Hematopoietic multipotent progenitor cell treated with erythropoietin and hydrocortisone succinate and interleukin-3 and kit ligand, for 15 days (in vitro differentiated cells): ENCODE results near the gene ATG14.
A peak's percentile ranks its signal among the peaks of the same experiment; 100 is the strongest.

Experiments
- DNase-seq: peaks from one replicate; pipeline ENCODE4 v3.0.0-alpha.2; 2015; ENCODE audit warnings: low spot score

The ATG14 gene

DNA sequence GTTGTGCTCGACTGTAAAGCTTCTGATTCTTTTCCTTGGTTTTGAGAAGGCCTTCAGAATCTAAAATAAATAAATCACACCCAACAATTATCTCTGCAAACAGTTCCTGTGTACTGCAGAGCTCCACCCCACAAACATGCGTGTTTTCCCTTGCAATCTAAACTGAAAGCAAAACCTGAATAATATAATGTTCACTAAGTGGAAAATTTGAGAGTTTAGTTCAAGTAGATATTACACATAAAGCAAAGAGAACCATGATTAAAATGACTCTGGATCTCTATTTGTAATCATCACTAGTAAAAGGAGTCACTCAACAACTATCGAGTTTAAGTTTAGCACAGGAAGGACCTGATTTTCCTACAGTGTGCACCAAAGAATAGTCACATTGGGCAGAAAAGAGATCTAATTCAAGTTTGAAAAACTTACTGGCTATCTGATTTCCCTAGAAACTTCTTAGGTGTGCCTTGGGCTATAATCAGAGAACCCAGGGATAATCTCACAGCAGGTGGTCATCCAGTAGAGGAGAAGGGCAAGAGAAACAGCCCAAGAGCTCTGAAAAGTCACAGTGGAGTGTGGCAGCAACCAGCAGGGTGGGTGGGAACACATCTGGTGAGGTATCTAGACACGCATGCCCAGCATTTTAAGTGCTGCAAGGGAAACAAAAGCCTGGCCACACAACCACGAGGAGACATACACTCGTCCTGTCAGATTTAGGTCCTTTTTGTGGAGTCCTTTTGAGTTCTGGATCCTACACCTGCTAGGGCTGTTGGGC lies 25.4 kb downstream of the ATG14 start:
- DNase-seq = peak; percentile 86

DNA sequence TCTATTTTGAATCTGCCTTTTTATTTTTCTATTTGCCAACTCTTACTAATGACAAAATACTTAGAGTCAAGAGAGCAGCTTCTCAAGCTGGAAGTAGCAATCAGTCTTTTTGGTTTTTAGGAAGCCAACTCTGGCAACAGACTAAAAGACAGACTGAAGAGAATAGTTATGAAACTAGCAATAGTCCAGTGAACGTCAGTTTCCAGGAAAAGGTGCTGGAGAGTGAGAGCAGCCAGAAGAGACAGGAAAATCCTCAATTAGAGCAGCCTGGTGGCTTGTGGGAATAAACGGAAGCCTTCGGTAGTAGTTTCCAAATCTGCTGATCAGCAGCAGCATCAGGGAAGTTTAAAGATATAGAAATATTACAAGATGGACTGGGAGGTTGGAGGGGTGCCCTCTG lies 27.1 kb downstream of the ATG14 start:
- DNase-seq = peak; percentile 50

GRCh38 chr14:55383541-55384140 lies 28.0 kb downstream of the ATG14 start:
- DNase-seq = peak; percentile 90

GRCh38 chr14:55383056-55383466 lies 28.6 kb downstream of the ATG14 start:
- peak; percentile 34 for DNase-seq

- DNase-seq = peak; percentile 31
Observed at GRCh38 chr14:55382483-55382882, 29.1 kb downstream of the ATG14 start.

GRCh38 chr14:55381561-55381960 lies 30.1 kb downstream of the ATG14 start:
- DNase-seq = no peak

DNA sequence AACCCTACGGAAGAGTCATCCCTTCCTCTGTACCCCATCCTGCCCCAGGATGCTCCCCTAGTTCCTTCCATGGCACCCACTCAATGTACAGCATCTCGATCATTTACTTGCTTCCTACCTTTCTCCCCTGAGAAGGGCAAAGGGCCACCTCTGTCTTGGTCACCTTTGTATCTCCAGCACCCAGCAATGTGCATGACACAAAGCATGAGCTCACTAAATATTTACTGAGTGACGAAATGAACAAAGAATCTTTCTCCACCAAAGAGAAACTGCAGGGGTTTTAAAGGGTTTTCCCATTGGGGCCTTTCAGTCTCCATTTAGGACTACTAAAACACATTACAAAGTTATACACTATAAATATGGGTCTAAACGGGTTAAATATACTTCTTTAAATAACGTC lies 30.6 kb downstream of the ATG14 start:
- DNase-seq = no peak

GRCh38 chr14:55377236-55377635 lies 34.4 kb downstream of the ATG14 start:
- no peak for DNase-seq

GRCh38 chr14:55374771-55375170 lies 36.9 kb downstream of the ATG14 start:
- DNase-seq = no peak

- no peak for DNase-seq
Observed at GRCh38 chr14:55373784-55374705, 37.6 kb downstream of the ATG14 start.

DNA sequence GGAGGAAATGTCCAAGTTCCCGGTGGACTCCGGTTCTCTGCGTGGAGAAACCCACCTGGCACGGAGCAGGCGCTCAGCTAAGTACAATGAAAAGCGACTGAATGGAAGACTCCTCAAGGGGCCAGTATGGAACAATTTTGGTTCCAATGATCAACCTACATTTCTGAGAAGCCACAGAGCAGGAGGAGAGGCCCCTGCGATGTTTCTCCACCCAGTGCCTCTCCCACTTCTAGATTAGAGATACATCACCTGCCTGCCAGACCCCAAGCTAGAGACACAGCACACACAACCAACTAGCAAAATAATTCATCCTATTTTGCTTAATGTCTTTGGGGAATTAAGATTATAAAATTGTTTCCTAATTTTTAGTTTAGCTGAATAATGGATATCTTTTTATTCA lies 38.8 kb downstream of the ATG14 start:
- DNase-seq = peak; percentile 50

- no peak for DNase-seq
Observed at GRCh38 chr14:55372423-55372822, 39.2 kb downstream of the ATG14 start.

DNA sequence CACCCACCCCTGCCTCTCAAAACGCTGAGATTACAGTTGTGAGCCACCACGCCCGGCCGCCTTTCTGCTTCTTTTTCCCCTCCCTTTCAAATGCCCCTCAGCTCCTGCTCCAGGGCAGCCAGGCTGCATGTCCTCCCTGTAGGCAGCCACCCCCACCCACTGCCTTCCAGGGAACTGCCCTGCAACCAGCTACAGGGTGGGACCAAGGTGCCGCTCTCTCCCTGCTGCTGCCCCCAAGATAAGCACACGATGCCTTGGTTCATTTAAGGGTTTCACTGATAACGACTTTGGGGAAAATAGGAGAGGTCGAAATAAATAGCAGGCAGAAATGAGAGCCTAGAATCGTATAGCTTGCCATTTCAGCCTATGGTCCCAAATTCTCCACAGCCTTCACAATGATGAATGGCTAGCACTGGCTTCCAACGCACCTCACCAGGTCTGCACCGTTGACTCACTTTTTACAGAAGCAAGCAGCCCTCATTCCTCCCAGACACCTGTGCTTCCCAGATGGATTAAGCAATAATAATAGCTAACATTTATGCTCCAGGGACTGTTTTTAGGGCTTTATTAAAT lies 40.7 kb downstream of the ATG14 start:
- DNase-seq = peak; percentile 92

DNA sequence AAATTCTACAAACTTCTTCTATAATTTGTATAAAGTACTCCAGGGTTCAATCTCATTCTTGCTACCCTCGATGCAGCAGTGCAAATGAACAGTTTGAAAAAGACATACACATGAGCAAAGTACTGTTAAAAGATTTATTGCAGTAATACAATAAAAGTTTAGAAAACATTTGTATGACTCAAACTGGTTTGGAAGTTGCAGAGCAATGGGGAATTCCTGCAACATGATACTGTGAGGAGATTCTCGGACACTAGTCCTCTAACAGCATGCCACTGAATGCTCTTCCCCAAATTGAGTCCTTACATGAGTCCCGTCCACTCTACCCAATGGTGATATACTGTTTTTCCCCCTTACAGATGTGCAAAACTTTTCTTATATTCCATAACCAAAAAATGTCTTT lies 45.4 kb downstream of the ATG14 start:
- DNase-seq = no peak

- DNase-seq = no peak
Observed at GRCh38 chr14:55361190-55361589, 50.4 kb downstream of the ATG14 start.

GRCh38 chr14:55359307-55359706 lies 52.3 kb downstream of the ATG14 start:
- no peak for DNase-seq

- DNase-seq = no peak
Observed at GRCh38 chr14:55356913-55357312, 54.7 kb downstream of the ATG14 start.

- no peak for DNase-seq
Observed at GRCh38 chr14:55355922-55356321, 55.7 kb downstream of the ATG14 start.

GRCh38 chr14:55354500-55354899 lies 57.1 kb downstream of the ATG14 start:
- peak; percentile 77 for DNase-seq

- DNase-seq = no peak
Observed at GRCh38 chr14:55353686-55354467, 57.8 kb downstream of the ATG14 start.

DNA sequence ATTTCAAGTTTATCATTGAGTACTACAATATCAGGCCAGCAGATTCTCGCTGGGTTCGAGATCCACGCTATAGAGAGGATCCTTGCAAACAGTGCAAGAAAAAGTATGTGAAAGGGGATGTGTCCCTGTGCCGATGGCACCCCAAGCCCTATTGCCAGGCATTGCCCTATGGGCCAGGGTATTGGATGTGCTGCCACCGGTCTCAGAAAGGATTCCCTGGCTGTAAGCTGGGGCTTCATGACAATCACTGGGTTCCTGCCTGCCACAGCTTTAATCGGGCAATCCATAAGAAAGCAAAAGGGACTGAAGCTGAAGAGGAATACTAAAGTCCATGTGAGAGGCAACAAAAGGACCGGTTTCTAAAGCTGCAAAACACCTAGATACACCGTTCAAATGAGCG lies 59.4 kb downstream of the ATG14 start:
- no peak for DNase-seq

GRCh38 chr14:55351111-55351510 lies 60.5 kb downstream of the ATG14 start:
- no peak for DNase-seq
